ENCODE data around the gene PEX11A.

PEX11A gene

GRCh38 chr15:89674526-89674925 lies 16.0 kb downstream of the PEX11A start:
- no peak for DNase-seq

DNA sequence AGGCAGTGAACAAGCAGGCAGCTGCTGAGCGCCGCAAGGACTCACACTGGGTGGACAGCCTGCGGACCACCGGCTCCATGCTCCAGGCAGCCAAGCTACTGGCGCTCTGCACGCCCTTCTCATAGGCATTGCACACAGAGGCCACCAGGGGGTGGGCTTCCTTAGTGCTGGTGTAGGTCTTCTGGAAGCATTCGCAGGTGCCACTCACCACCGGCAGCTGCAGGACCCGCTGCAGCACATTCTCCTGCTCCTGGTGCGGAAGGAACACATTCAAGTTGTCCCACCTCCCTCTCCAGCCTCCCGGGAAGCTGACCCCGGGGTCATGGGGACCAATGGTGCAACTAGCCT lies 17.4 kb downstream of the PEX11A start:
- no peak for DNase-seq

GRCh38 chr15:89672221-89673164 lies 18.1 kb downstream of the PEX11A start:
- no peak for DNase-seq

GRCh38 chr15:89671687-89672086 lies 18.9 kb downstream of the PEX11A start:
- DNase-seq = no peak

GRCh38 chr15:89670971-89671560 lies 19.5 kb downstream of the PEX11A start:
- DNase-seq = no peak

DNA sequence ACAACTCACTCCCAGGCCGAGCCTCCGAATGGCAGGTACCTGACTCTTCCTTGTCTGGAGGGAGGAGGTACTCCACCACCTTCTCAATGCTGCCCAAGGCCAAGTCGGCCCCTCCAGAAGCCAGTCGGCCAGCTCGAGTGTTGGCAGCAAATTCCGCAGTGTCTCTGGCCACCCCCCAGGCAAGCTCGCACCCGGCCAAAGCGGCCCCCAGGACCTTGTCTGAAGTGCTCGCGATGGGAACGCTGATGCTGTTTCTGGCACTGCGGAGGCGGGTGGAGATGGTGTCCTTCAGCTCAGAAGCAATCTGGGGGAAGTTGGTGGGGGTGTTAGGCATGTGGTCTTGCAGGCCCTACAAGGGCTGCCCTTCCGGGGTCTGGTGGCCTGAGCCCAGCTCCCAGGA lies 20.6 kb downstream of the PEX11A start:
- DNase-seq = no peak

GRCh38 chr15:89669309-89669865 lies 21.2 kb downstream of the PEX11A start:
- no peak for DNase-seq

DNA sequence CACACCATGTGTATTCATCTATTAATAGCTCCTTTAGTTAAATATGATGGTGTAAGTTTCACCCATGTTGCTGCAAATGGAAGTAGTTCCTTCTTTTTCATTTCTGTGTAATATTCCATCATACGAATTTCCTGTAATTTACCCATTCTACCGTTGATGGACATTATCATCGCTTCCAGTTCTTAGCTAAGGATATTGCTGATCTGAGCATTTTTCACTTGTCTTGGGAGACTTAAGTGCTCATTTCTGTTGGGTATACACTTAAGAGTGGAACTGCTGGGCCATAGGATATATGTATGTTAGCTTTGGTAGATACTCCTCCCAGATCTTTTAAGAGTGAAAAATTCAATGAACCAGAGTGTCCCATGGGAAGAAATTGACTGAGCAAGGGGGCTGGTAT lies 22.4 kb downstream of the PEX11A start:
- no peak for DNase-seq

- no peak for DNase-seq
Observed at GRCh38 chr15:89667706-89667960, 22.9 kb downstream of the PEX11A start.

DNA sequence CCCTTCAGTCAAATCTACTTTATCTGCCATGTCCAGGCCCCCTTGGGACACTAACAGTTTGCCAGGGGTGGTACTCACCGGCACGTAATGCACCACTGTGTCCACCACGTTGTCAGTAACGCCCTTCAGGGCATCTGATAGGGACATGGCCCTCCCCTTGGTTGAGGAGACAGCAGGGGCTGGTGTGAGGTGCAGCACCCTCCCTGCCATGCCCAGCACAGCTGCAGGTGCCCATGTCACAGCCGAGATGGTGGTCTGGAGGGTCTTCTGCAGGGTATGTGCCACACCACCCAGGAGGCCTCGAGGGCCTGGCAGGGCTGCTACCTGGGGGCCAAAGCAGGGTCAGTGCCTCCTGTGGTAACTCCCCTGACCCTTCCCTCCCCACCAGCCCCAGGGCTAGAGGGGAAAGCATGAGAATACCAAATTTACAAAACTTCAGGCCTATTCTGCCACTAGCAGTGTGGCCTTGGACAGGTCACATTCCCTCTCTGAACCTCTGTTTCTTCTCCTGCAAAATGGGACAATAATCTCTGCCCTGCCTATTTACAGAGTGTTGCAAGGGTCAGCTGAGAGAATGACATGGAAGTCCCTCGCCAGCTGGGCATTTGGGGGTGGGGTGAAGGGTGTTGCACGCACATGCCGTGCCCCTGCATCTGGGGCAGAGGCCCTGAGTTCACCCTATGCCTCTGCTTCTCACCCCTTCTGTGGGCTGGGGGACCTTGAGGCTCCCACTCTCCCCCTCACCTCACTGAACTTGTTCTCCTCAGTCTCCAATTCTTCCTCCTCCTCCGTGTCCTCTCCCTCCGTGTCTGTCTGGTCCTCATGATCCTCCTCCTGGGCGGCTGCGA lies 23.5 kb downstream of the PEX11A start:
- DNase-seq = no peak

GRCh38 chr15:89666184-89666857 lies 24.2 kb downstream of the PEX11A start:
- DNase-seq = no peak

DNA sequence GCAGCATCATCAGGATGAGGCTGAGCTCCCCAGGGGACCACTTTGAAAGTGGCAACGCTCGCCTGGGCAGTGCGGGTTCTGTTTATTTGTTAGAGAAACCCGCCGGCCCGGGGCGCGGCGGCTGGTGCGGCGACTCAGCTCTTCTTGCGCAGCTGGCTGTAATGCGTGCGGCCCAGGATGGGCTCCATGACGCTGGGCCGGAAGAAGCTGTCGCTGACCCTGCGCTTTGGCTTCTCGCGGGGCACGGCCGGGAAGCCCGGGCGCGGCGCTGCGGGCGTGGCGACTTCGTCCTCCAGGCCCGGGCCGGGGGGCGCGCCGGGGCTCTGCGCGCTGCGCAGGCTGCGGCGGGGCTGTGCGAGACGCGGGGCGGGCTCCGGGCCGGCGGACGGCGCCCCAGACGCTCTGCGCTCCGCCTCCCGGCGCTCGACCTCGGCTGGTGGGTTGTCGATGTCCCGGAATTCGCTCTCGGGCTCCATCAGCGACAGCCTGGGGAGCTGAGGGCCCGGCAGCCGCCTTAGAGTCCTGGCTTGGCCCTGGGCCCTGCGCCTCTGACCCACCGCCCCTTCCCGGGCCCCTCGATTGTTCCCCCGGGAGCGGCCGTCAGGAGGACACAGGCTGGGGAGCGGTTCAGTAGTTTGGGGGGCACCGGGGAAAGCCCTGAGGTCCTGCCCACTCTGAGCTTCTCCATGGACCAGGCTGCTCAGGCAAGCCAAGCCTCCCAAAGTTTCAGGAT lies 24.9 kb downstream of the PEX11A start:
- no peak for DNase-seq

DNA sequence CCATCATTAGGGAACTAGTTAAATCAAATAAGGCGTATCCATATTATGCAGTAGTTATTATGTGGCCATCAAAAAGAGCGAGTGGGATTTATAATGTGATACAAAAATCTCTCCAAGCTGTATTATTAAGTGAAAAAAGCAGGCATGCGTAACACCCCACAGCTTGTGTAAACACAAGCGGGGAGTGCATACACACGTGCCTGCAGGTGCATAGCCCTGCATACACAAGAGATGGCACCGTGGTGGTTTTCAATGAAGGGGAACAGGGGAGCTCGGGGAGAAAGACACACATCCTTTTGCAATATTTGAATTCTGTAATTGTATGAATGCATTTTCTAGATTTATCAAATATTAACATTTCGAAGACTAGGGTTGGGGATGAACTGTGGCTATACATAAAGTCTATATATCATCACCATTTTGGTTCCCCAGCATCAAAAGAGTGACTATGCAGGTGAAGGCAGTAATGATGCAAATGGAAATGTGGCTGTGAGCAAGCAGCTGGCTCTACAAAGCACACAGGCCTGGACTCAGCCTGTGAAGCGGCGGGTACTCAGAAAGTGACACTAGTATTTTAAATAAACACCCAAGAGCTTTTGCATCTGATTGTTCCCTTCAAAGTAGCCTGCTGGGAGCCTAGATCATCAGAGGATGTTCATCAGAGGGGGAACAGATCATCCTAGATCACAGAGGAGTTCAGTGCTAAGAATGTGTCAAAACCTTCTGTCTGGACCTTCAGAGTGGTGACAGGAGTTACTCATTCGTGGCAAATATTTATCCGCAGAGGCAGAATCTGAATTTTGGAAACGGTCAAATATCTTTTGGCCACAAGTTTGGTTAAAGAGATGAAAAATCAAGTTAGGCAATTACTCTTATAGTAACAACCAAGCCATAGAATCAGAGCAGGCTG lies 25.9 kb downstream of the PEX11A start:
- DNase-seq = no peak

GRCh38 chr15:89662893-89663626 lies 27.5 kb downstream of the PEX11A start:
- no peak for DNase-seq

- no peak for DNase-seq
Observed at GRCh38 chr15:89660556-89660955, 30.0 kb downstream of the PEX11A start.

DNA sequence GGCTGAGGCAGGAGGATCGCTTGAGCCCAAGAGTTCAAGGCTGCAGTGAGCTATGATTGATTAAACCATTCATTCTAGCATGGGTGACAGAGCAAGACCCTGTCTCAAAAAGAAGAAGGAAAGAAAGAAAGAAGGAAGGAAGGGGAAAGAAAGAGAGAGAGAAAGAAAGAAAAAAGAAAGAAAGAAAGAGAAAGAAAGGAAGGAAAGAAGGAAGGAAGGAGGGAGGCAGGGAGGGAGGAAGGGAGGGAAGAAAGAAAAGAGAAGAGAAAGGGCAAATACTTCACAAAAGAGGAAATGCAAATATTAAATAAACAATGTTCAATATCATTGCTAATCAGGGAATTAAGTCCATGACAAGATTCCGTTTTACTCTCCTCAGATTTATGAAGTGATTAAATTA lies 31.3 kb downstream of the PEX11A start:
- no peak for DNase-seq

- no peak for DNase-seq
Observed at GRCh38 chr15:89657686-89658200, 32.8 kb downstream of the PEX11A start.

DNA sequence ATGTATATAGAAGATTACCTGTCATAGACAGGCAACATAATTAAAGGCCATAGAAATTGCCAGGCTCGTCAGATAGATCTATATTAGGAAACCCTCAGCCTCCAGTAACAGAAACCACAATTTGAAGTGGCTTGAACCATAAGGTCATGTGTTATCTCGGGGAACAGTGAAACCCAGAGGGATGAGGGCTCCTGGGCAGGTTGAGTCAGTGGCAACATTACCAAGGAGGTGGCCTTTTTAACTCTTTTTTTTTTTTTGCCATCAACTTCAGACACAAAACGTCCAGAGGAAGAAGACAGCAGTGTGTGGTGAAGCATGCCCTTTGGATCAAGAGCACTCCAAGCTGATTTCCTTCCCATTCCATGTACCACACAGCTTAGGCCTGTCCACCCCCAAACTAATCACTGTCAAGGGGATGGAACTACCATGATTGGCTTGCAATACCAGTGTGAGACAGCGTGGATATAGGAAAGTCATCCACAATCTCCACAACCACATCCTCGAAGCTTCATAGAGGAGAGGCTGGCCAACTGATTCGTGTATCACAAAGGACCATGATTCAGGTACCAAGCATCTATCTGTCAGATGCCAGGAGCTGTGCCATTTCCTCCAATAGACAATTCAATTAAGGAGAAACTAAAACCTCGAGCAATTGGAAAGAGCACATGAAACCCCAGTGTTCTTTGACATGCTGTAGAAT lies 34.3 kb downstream of the PEX11A start:
- DNase-seq = no peak
